22Rv1 (cell line): ENCODE results near the gene PIWIL1.

Experiments used
- ZFX ChIP-seq: fragments of 450-650 bp; IDR thresholded peaks from 2 replicates; pipeline ENCODE4 v1.6.1; 2017; ENCODE audit warnings: antibody characterized with exemption, borderline replicate concordance
- TF ChIP-seq, protein P1 (sequence below): fragments of 450-650 bp; IDR thresholded peaks from 2 replicates; pipeline ENCODE4 v1.5.1; 2017; ENCODE audit warnings: mild to moderate bottlenecking

DNA sequence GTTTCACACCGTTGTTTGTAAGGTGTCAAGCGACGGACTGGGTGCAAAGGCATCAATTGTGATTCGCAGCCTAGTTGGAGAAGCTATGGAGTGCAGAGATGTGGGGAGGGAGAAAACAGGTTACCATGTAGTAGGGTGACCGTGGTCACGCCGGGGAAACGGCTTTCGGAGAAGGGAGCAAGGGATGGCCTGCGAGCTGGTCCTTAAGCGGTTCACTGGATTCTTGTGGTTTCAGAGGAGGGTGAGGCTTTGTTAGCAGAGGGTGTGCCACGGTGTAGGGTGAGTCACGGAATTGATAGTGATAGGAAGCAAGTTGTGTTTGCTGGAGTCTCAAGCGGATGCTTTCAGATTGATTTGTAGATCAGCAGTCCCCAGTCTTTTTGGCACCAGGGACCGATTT lies 2.3 kb downstream of the PIWIL1 start:
- no peak for TF ChIP-seq ZFX
- TF ChIP-seq, protein P1, sequence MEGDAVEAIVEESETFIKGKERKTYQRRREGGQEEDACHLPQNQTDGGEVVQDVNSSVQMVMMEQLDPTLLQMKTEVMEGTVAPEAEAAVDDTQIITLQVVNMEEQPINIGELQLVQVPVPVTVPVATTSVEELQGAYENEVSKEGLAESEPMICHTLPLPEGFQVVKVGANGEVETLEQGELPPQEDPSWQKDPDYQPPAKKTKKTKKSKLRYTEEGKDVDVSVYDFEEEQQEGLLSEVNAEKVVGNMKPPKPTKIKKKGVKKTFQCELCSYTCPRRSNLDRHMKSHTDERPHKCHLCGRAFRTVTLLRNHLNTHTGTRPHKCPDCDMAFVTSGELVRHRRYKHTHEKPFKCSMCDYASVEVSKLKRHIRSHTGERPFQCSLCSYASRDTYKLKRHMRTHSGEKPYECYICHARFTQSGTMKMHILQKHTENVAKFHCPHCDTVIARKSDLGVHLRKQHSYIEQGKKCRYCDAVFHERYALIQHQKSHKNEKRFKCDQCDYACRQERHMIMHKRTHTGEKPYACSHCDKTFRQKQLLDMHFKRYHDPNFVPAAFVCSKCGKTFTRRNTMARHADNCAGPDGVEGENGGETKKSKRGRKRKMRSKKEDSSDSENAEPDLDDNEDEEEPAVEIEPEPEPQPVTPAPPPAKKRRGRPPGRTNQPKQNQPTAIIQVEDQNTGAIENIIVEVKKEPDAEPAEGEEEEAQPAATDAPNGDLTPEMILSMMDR: no peak
